GM15510 (cell line): ENCODE data around the gene BNC2.

Source experiments
- POLR2A ChIP-seq: IDR thresholded peaks from 3 replicates; pipeline ENCODE4 v1.6.1; 2011; ENCODE audit warnings: borderline replicate concordance; ENCODE audit not compliant: insufficient read length; ENCODE audit errors: extremely low read depth

The BNC2 gene

DNA sequence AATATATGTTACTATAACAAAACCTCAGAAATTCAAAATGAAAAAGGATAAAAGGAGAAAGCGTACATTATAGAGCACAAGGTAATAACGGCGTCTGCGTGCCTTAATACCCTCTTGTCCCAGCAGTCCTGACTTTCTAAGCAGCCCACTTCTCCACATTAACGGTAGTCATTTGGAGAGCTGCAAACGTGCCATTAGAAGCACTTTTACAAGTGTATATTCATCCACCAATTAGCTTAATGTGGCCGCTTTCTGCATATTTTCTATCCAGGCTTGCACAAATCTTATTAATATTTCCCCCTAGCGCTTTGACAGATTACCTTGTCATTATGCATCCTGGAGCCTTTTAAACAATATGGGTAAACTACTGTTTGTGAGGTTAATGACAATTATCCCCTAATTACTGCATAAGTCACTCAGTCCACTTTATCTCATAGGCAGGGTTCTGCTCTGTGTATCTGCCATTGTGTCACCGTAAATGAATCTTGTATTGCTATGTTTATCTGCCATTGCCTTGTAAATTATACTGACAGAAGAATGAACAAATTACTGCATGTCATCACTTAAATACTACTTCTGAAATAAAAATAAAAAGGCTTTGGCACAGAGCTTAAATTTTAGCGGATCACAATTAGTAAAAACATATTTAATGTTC lies 421.3 kb downstream of the BNC2 start:
- TF ChIP-seq POLR2A: no peak

DNA sequence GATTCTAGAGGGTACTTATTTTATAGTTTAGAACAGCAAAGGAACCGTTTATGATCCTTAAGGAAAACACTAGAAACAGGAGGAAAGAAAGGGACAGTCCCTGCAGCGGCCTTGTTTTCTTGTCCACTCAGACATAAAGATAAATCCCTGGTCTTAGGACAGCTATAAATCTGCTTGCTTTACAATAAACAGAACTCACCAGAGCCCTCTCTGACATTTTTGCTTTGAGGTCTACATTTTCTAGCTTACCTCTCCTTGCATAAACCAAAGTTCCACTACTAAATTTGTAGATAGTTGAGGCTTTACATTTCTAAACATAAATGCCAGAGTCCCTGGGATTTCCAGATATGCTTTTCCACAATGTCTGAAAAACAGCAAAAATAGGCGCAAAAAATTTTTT lies 422.5 kb downstream of the BNC2 start:
- no peak for TF ChIP-seq POLR2A

DNA sequence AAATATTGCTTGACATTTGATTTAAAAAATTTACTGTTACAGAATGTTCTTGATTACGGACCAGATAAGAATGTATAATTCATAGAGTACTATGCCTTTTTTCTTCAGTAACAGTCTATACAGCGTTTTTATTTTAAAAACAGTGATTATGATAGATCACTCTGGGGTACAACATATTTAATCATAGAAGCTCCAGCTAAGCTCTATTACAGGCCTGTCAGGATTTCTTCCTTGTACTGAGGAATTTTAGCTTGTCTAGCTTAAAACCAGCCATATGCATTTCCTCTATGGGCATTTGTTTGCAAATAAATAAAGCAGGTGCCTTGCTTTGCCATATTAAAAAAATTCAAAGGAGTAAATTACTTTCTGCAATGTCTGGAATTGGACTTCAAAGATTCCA lies 423.8 kb downstream of the BNC2 start:
- TF ChIP-seq POLR2A: no peak

DNA sequence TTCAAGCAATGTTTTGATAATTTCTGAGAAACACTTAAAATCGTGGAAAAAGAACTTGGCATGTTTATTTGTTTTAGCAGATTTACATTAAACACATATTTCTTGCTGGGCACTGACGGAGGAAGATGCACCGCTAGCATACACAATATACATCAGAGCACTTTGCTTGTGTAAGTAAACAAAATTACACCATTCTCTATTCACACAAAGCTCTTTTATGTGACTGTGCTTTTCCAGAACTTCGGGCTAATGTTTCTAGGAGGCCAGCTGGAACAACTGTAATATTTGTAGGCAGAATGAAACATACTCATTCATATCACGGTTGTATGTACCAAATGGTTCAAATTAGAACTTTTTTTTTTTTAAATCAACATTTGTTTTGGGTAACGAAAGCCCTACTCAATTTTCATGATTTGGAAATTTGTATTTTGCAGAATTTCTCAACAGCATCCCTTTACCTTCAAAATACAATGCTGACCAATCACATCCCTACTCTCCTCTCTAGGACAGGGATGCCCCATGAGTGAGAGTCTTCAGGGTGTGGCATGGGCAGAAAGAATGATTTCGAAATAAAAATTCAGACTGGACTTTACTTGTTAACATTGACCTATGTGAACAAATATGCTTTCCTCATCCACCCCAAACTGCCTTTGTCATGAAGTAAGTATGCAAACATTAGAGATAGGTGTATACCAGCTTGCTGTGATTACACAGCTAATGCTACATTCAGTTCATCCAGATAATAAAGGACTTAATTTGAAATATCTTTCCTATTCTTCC lies 425.1 kb downstream of the BNC2 start:
- TF ChIP-seq POLR2A: no peak

DNA sequence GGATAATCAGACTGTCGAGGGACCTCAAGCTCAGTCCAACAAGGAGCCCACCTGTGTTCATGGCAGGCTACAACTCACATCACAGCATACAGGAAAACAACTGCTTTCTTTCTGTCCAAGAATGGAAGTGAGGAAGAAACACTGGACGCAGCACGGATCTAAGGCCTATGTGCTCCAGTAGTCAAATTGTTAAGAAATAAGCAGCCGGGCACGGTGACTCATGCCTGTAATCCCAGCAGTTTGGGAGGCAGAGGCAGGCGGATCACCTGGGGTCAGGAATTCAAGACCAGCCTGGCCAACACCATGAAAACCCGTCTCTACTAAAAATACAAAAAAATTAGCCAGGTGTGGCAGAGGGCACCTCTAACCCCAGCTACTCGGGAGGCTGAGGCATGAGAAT lies 427.8 kb downstream of the BNC2 start:
- no peak for TF ChIP-seq POLR2A

DNA sequence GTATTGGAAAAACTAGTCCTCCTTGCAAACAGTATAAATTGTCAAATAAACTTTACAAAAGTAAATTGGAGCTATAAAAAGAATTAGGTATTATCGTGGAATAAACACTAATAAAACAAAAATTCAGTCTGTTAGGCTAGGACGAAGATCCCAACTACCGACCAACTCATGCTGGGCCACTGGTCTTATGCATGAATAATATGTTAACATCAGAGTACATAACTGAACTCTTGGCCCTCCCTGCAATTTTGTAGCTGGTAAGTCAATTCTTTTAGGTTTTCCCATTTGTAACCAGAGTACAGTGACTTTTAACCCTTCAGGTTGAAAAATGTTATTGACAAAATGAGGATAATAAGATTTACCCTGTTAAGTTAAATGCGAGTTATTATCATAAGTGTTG lies 428.7 kb downstream of the BNC2 start:
- no peak for TF ChIP-seq POLR2A

DNA sequence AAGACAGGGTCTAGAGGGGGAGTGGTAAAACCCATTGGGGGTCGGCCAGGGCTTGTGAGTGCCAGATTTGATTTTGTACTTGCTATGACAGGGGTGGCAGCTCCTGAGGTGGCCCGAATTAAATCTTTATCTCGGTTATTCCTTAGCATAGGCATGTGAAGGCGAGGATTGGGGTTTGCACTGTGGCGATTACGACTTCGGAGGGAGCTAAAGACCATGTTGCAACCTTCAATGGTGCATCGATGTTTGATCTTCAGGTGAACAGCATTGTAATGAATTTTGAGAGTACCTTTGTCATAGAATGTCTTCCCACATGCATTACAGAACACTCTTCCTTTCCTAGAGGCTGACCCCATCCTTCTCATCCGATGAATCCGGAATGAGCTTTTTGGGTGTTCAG lies 433.9 kb downstream of the BNC2 start:
- no peak for TF ChIP-seq POLR2A

DNA sequence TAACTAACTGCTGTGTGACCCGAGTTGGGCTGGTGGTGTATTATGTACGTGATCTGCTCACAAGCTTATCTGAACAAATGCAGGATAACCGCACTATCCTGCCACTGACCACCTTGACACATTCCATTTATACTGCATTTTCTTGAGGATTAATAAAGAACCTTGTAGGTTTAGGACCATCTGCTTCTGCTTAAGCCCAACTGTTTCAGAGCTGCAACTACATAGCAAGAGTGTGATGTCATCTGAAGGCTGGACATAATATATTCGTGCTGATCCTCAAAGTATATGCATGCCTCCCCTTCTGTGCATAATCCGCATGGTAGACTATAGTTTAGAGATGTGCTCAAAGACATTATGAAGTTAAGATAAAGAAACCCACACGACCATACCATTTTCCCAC lies 435.9 kb downstream of the BNC2 start:
- no peak for TF ChIP-seq POLR2A

DNA sequence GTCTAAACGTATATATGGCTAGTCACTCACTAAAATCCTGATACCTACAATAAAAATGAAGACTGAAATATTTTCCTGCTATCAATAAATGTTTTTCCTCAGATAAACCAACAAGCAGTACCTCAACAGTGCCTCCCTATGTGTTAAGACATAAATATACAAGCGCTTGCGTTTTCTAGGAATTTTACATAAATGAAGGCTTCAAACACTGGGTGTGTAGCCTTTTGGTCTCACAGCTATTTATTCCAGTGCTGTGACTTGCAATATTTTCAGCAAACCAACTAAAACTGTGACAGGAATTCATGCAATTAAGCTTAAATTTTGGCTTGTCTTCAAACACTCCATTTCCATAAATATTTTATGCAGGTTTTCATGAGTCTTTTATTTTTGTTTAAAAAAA lies 437.0 kb downstream of the BNC2 start:
- TF ChIP-seq POLR2A: no peak

DNA sequence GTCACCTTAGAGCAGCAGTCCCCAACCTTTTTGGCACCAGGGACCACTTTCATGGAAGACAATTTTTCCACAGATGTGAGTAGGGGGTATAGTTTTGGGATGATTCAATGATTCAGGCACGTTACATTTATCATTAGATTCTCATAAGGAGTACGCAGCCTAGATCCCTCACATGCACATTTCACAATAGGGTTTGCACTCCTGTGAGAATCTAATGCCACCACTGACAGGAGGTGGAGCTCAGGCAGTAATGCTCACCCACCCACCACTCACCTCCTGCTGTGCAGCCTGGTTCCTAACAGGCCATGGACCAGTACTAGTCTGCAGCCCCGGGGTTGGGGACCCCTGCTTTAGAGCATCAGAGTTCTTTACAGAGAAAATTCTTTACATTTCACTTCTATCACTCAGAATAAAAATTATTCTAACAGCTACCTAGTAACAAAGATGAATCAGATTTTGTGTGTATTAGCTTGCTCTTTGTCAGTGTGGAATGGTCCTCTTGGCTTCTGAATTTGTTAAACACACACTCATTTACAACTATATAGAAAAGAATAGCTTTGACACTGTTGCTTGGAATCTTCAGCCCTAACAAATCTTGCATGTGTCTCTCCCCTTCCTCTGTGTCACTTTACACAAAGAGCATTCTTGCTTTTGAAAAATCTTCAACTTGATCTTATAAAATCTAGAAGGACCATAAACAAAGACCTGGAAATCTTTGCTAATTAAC lies 438.6 kb downstream of the BNC2 start:
- TF ChIP-seq POLR2A: no peak

DNA sequence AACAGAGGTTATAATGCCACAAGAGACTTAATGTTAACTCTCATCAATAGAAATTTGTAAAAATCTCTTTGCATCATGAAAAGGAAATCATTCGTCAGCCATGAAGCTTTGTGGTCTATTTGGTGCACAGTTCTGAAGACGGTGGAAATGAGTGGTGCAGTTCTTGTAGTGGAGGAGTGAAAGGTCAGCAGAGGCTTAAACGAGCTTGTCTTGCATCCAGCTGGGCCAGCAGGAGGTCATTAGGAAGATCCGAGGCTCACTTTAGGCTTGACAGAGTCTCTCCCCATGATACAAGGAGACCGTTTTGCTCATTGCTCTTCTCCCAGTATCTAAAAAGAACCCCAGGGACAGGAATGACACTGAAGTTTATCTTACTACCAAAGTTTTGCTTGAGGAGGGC lies 440.8 kb downstream of the BNC2 start:
- TF ChIP-seq POLR2A: no peak

DNA sequence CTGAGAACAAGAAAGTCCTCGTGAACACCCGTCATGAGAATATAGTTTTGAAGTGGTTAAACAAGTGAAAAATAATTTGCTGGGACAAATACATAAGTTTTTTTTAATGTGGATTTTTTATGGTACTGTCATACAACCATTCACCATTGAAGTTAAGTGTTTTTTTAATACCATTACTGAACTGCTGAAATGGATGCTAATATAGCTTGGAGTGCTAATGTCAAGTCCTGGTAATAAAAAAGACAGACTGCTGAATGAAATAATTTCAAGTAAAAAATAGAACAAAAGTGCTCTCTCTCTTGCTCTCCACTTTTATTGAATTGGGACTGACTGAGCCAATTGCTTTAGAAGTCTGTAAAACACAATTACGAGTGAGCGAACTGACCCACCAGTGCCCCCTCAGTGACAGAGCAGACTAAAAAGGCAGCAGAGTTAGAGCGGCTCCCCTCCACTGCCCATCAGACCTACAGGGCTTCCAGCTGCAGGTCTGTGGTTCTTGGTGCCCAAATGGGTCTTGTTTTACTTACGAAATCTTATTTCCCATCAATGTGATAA lies 442.5 kb downstream of the BNC2 start:
- TF ChIP-seq POLR2A: no peak

DNA sequence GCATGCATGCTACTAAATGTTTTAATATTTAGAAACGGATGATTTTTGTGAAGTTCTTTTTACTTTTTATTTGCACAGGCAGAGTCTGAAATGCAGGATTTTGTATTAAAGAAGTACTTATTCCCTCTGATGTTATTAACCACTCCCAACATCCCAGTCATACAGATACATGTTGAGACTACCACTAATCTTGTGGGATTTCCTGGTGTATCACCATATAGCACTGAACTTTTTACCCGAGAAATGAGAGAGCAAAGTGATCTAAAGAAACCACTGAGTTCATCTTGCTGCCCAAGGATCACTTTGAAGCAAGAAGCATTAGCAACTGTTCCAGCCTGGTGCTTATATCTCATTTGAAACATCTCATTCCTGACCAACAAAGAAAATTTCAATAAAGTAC lies 443.8 kb downstream of the BNC2 start:
- no peak for TF ChIP-seq POLR2A

DNA sequence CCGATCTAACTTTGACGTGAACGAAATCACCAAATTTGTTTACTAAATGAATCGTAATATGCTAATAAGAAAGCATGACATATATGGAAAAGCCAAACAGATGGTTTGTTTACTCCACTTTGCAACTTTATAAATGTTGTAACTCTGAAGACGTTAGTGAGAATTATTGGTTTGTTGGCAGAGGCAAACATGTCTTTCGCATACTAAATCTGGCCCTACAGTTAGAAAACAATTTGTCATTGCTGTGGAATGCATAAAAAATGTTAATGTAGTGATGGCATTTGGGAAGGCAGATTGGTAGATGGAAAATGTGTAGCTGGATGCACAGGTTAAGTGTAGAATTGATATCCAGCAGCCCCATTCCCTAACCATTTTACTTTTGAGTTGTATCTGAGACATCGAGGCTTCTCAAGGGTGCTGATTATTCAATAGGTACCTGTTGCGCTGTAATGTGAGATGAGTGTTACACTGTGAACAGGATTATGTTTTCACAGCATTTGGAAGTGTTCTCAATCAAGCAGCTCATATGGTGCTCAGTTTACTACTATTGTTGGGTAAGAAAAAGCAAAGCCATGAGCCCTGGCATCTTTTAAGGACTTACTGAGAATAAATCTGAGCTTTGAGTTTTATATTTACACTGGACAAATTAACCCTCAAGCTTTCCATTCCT lies 444.8 kb downstream of the BNC2 start:
- TF ChIP-seq POLR2A: no peak

DNA sequence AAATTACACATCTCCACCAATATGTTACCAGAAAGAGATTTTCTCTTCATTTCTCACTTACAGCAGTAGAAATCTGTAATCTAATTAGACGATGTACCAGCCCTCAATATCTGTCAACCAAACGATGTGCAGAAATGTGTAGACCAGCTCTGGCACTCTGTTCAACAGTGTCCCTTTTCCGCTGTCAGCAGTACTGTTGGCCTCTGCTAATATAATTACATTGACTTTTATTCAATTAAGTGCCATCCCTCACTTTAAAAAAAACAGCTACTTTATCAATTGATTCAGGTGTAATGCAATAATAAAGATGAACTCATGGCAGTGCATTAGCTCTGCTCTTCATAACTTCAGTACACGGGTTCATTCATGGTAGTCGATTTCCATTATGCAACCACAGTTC lies 448.4 kb downstream of the BNC2 start:
- TF ChIP-seq POLR2A: no peak

DNA sequence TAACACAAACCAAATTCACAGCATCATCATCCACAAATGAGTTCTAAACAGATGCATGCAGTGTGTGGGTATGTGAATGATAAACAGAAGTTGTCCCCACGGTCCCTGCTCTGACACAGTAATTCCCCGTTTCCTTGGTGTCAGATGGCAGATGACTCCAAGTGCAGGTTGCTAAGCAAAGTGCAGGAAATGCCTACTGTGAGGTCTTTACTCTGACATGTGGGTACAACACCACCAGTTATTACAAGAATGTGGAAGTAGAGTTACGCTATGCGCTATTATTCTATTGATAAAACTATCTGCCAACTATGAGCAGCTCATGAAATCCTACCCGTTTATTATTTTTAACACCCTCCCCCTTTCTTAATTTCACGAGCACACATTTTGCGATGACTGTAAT lies 448.9 kb downstream of the BNC2 start:
- no peak for TF ChIP-seq POLR2A

DNA sequence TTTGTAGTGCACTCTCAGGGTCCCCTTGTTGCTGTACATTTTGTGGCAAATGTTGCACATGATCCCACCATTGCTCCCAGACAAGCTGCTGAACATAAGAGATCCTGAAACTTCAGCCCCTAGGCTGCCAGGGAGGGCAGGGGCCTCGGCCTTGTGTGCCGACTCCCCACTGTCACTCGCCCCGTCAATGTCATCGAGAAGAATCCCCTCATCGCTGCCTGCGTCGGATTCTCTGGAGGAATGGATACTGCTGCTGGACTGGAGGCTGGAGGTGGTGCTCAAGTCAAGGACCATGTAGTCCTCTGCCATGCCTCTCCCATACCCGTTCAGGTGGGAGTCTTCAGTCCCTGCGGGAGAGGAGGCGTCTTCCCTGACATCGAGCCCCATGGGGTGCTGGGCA lies 451.3 kb downstream of the BNC2 start:
- no peak for TF ChIP-seq POLR2A
